HG03342 (cell line): ENCODE measurements around the gene TMEM126B.

ENCODE experiments used
- ATAC-seq: cut with Tn5 transposase; IDR thresholded peaks from one replicate; pipeline ENCODE4 v1.9.1; 2021; ENCODE audit warnings: mild to moderate bottlenecking, moderate library complexity; ENCODE audit not compliant: unreplicated experiment

TMEM126B gene

DNA sequence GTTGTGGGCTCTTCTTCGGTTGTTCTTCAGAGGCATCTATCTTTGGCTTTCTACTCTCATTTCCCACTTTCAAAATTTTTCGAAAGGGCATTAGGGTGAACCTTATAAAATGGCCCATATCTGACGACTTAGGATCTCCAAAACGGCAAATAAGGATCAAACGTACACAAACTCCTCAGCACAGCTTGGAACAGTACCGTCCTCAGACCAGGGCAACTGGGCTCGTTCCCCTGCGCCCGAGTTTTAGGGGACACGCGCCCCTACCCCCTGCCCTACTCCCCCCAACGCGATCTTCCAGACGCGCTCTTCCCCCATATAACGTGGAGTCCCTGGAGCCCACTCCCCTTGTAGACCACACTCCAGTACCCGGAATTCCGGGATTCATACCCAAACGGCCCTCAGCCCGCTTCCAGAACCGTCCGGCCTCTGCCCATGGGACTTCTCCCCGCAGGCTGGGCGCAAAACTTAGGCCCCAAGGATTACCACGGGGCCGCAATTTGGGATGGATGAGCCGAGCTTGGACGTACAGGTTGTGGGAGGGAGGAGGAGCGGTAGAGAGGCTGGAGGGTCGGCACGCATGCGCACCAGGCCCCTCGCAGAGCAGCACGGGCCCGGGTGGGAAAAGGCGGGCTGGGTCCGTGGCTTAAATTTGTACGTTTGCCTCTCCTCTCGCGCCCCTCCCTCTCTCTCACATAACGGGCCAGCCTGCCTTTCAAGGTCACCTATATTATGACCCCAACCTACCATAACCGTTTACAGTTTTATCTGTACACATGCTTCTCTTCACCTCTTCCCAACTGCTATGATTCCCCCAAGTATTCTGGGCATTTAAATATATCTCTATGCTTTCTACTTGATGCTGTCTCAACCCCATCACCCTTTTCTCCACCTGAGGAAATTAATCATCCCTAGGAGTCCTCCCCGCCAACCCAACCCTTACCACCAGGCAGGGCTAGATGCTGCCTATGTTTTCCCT is 54.2 kb downstream of the TMEM126B start:
- peak; percentile 85 for ATAC-seq

DNA sequence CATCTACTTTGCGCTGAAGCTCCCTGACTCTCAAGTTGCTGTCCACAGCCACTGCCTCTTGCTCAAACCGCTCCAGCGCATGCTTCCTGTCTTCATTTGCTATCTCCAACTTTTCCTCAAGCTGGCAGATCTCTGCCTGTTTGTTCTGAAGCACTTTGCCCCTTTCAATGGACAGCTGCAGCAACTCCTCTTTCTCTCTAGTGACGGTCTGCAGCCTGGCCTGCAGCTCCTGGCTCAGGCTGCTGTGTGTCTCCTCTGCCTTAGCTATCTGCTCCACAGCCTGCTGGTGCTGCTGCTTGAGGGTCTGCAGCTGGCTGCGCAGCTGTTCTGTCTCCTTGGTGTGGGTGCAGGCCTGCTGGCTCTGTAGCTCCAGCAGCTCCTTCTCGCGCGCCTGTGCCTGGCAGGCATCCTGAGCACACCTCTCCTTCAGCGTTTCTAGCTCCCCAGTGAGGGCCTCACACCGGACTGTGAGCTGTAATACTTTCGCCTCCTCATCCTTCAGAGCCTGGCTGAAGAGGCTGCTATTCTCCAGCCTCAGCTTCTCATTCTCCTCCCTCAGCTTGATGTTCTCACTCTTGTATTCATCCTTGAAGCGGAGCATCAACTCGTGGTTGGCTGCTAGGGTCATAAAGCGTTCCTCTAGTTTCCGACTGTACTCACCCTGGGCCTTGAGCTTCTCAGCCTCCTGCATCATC is 56.9 kb downstream of the TMEM126B start:
- ATAC-seq = no peak

DNA sequence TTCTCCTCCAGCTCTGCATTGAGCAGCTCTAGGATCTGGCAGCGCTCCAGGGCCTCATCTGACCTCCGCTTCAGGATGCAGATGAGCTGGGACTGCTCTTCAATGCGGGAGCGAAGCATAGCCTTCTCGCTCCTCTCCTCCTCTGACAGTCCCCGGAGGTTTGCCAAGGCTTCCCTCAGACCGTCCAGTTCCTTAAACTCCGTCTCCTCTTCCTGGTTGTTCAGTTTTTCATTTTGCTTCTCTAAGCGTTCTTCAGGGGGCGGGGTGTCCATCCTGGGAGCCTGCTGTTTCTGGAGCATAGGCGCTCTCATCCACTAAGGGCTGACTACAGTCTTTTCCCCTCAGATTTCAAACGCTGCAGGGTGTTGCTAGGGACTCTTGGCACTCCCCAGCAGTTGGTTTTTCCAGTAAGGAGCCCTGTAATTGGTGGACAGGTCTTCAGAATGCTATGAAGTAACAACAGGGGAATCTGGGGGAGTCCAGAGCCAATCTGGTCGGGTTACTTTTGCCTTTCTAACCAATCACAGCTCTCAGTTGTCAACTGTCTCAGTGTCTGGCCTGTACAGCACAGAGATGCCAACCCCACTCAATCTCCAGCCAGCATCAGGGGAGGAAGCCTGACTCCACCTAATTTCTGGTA is 57.5 kb downstream of the TMEM126B start, which contains the start of gene CCDC89:
CCDC89 (minus strand) TSS at position 376 of the 640 bp plus-strand sequence; CDS start at position 311, 65 bp downstream.
- ATAC-seq = no peak
